Neural cell (in vitro differentiated cells): Measurements from ENCODE around the gene ATP4B. TPM values are rescaled to one million over a fixed set of nuclear protein-coding genes. Genes with fewer than 3 reads are reported as not detected.

Source experiments
- H2AFZ ChIP-seq: fragments of 200-600, 300-800 bp; sonication (generic), shearing (Covaris generic); 2 replicates; pipeline ENCODE4 v1.6.0; 2014; ENCODE audit warnings: low read depth, mild to moderate bottlenecking, antibody characterized with exemption, low read length, moderate library complexity
- H3F3A ChIP-seq: fragments of 200-600 bp; shearing (Covaris generic); 2 replicates; pipeline ENCODE4 v1.6.1; 2016; ENCODE audit warnings: mild to moderate bottlenecking, moderate library complexity, mixed read lengths, antibody characterized with exemption, low read length; ENCODE audit not compliant: insufficient read depth, poor library complexity, severe bottlenecking
- H3K27ac ChIP-seq: fragments of 200-600, 300-800 bp; sonication (generic), shearing (Covaris generic); 2 replicates; pipeline ENCODE4 v1.5.1; 2014; ENCODE audit warnings: mild to moderate bottlenecking, low read length, moderate library complexity
- H3K27me3 ChIP-seq: fragments of 300-800, 200-600 bp; sonication (generic), shearing (Covaris generic); 2 replicates; pipeline ENCODE4 v1.6.0; 2014; ENCODE audit warnings: mild to moderate bottlenecking, low read depth, low read length, moderate library complexity; ENCODE audit not compliant: insufficient read depth
- H3K36me3 ChIP-seq: fragments of 300-800, 200-600 bp; sonication (generic), shearing (Covaris generic); 2 replicates; pipeline ENCODE4 v1.5.1; 2014; ENCODE audit warnings: mild to moderate bottlenecking, antibody characterized with exemption, low read length, moderate library complexity; ENCODE audit not compliant: insufficient read depth
- H3K4me2 ChIP-seq: fragments of 300-800, 200-600 bp; sonication (generic), shearing (Covaris generic); 2 replicates; pipeline ENCODE4 v1.6.0; 2014; ENCODE audit warnings: mild to moderate bottlenecking, low read length
- H3K4me3 ChIP-seq: fragments of 300-800, 200-600 bp; sonication (generic), shearing (Covaris generic); 2 replicates; pipeline ENCODE4 v1.5.1; 2014; ENCODE audit warnings: mild to moderate bottlenecking, low read length, moderate library complexity
- H3K79me2 ChIP-seq: fragments of 200-600 bp; shearing (Covaris generic); replicated peaks from 2 replicates; pipeline ENCODE4 v1.6.0; 2014; ENCODE audit warnings: mild to moderate bottlenecking, low read length, moderate library complexity; ENCODE audit not compliant: insufficient read depth
- H3K9ac ChIP-seq: fragments of 300-800, 200-600 bp; sonication (generic), shearing (Covaris generic); 2 replicates; pipeline ENCODE4 v1.6.1; 2016; ENCODE audit warnings: mild to moderate bottlenecking, low read length, mixed read lengths
- H3K9me2 ChIP-seq: fragments of 200-600 bp; shearing (Covaris generic); 2 replicates; pipeline ENCODE4 v1.6.1; 2016; ENCODE audit warnings: mild to moderate bottlenecking, low read length, mixed read lengths; ENCODE audit not compliant: insufficient read depth
- H3K9me3 ChIP-seq: fragments of 200-600, 300-800 bp; sonication (generic), shearing (Covaris generic); 2 replicates; pipeline ENCODE4 v1.6.1; 2016; ENCODE audit warnings: mild to moderate bottlenecking, mixed run types, low read length, moderate library complexity, mixed read lengths
- H4K20me1 ChIP-seq: fragments of 200-600 bp; shearing (Covaris generic); 2 replicates; pipeline ENCODE4 v1.6.1; 2016; ENCODE audit warnings: mild to moderate bottlenecking, mixed run types; ENCODE audit not compliant: insufficient read depth
- CTCF ChIP-seq: fragments of 450-650 bp; IDR thresholded peaks from 2 replicates; pipeline ENCODE4 v1.5.1; 2014; ENCODE audit warnings: antibody characterized with exemption, mild to moderate bottlenecking, moderate library complexity; ENCODE audit not compliant: poor library complexity, severe bottlenecking
- EP300 ChIP-seq: fragments of 450-650 bp; conservative IDR thresholded peaks from 2 replicates; pipeline ENCODE4 v1.6.1; 2014; ENCODE audit warnings: antibody characterized with exemption, mild to moderate bottlenecking, moderate library complexity; ENCODE audit not compliant: poor library complexity, severe bottlenecking
- EZH2 ChIP-seq: fragments of 200-600, 300-800 bp; shearing (Covaris generic), sonication (generic); IDR thresholded peaks from 2 replicates; pipeline ENCODE4 v1.6.1; 2014; ENCODE audit warnings: antibody characterized with exemption, low read length, borderline replicate concordance, mild to moderate bottlenecking; ENCODE audit not compliant: insufficient read depth, poor library complexity, severe bottlenecking
- MXI1 ChIP-seq: fragments of 450-650 bp; conservative IDR thresholded peaks from 2 replicates; pipeline ENCODE4 v1.6.1; 2014; ENCODE audit warnings: antibody characterized with exemption, mild to moderate bottlenecking; ENCODE audit not compliant: poor library complexity, severe bottlenecking
- POLR2AphosphoS5 ChIP-seq: IDR thresholded peaks from 2 replicates; pipeline ENCODE4 v1.6.1; 2012
- RAD21 ChIP-seq: fragments of 450-650 bp; conservative IDR thresholded peaks from 2 replicates; pipeline ENCODE4 v1.6.1; 2014; ENCODE audit warnings: antibody characterized with exemption, mild to moderate bottlenecking, moderate library complexity
- SMC3 ChIP-seq: fragments of 450-650 bp; conservative IDR thresholded peaks from 2 replicates; pipeline ENCODE4 v1.6.1; 2014; ENCODE audit warnings: antibody characterized with exemption, mild to moderate bottlenecking, moderate library complexity; ENCODE audit not compliant: poor library complexity
- TAF1 ChIP-seq: IDR thresholded peaks from 2 replicates; pipeline ENCODE4 v1.6.1; 2012; ENCODE audit warnings: low read depth
- polyA plus RNA-seq: library from polyadenylated mRNA; depleted of rRNA; stranded (reverse); fragments of >200 nt; gene quantifications from 2 replicates; pipeline ENCODE4 v1.2.3, GENCODE V29; 2014
- TF ChIP-seq, protein P1 (sequence below): IDR thresholded peaks from 2 replicates; pipeline ENCODE4 v1.6.1; 2012; ENCODE audit warnings: borderline replicate concordance

ATP4B gene
- polyA plus RNA-seq, 1 donor from 2014 or later: not detected

GRCh38 chr13:113607889-113608635 lies 49.9 kb downstream of the ATP4B start:
- Histone ChIP-seq H3K9me2 (no peaks in the 10 kb centered on the region), H3K27me3 (no peaks in the 10 kb centered on the region), H3F3A (no peaks in the 10 kb centered on the region), H3K9me3 (peaks cover 3% of the 10 kb centered on the region), H3K79me2 (peaks cover 18% of the 10 kb centered on the region), H3K27ac (no peak overlapping the region), H3K4me3 (no peak overlapping the region), H2AFZ (no peak overlapping the region), H3K9ac (no peak overlapping the region), H4K20me1 (no peaks in the 10 kb centered on the region), H3K4me2 (no peak overlapping the region), H3K36me3 (no peaks in the 10 kb centered on the region)
- TF ChIP-seq RAD21: no peak
- TF ChIP-seq EP300: no peak
- TF ChIP-seq, protein P1, sequence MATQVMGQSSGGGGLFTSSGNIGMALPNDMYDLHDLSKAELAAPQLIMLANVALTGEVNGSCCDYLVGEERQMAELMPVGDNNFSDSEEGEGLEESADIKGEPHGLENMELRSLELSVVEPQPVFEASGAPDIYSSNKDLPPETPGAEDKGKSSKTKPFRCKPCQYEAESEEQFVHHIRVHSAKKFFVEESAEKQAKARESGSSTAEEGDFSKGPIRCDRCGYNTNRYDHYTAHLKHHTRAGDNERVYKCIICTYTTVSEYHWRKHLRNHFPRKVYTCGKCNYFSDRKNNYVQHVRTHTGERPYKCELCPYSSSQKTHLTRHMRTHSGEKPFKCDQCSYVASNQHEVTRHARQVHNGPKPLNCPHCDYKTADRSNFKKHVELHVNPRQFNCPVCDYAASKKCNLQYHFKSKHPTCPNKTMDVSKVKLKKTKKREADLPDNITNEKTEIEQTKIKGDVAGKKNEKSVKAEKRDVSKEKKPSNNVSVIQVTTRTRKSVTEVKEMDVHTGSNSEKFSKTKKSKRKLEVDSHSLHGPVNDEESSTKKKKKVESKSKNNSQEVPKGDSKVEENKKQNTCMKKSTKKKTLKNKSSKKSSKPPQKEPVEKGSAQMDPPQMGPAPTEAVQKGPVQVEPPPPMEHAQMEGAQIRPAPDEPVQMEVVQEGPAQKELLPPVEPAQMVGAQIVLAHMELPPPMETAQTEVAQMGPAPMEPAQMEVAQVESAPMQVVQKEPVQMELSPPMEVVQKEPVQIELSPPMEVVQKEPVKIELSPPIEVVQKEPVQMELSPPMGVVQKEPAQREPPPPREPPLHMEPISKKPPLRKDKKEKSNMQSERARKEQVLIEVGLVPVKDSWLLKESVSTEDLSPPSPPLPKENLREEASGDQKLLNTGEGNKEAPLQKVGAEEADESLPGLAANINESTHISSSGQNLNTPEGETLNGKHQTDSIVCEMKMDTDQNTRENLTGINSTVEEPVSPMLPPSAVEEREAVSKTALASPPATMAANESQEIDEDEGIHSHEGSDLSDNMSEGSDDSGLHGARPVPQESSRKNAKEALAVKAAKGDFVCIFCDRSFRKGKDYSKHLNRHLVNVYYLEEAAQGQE: no peak

GRCh38 chr13:113607056-113607888 lies 50.7 kb downstream of the ATP4B start:
- peaks cover 3% of the 10 kb centered on the region for H3K9me3 ChIP-seq
- TF ChIP-seq POLR2AphosphoS5: no peak
- no peak for TF ChIP-seq EZH2
- TF ChIP-seq, protein P1: no peak
- TF ChIP-seq SMC3: no peak
- TF ChIP-seq TAF1: no peak
- no peak for TF ChIP-seq RAD21
- TF ChIP-seq EP300: no peak
- TF ChIP-seq CTCF: no peak
- TF ChIP-seq MXI1: no peak
- no peak overlapping the region for H3K27ac ChIP-seq
- H3K36me3 ChIP-seq: no peaks in the 10 kb centered on the region
- H3K4me2 ChIP-seq: no peak overlapping the region
- H2AFZ ChIP-seq: no peak overlapping the region
- H3F3A ChIP-seq: no peaks in the 10 kb centered on the region
- no peaks in the 10 kb centered on the region for H3K9me2 ChIP-seq
- peaks cover 18% of the 10 kb centered on the region for H3K79me2 ChIP-seq
- no peak overlapping the region for H3K4me3 ChIP-seq
- H4K20me1 ChIP-seq: no peaks in the 10 kb centered on the region
- no peak overlapping the region for H3K9ac ChIP-seq
- H3K27me3 ChIP-seq: no peaks in the 10 kb centered on the region
